HepG2 (cell line): ENCODE results near the gene PROC. TPM values are rescaled to one million over a fixed set of nuclear protein-coding genes. Genes with fewer than 3 reads are reported as not detected.

Source experiments
- HDAC1 ChIP-seq: sonication (generic); formaldehyde crosslinking; IDR thresholded peaks from 2 replicates; pipeline ENCODE4 v1.5.1; 2020; ENCODE audit warnings: mild to moderate bottlenecking, missing genetic modification reagents
- KAT8 ChIP-seq: IDR thresholded peaks from 2 replicates; pipeline ENCODE4 v1.6.1; 2016; ENCODE audit warnings: missing genetic modification reagents, missing compliant biosample characterization
- MTA1 ChIP-seq: sonication (generic); formaldehyde crosslinking; IDR thresholded peaks from 2 replicates; pipeline ENCODE4 v1.4.0; 2020; ENCODE audit warnings: missing genetic modification reagents, mild to moderate bottlenecking, borderline replicate concordance
- NR2C2 ChIP-seq: sonication (generic); formaldehyde crosslinking; IDR thresholded peaks from 2 replicates; pipeline ENCODE4 v1.4.0; 2020; ENCODE audit warnings: missing genetic modification reagents, mild to moderate bottlenecking, moderate library complexity, borderline replicate concordance
- RBM39 ChIP-seq: fragments of 200-400 bp; formaldehyde crosslinking; IDR thresholded peaks from one replicate; pipeline ENCODE4 v1.6.1; 2018; ENCODE audit warnings: antibody characterized with exemption, mild to moderate bottlenecking, low read depth, low read length; ENCODE audit not compliant: poor library complexity, severe bottlenecking
- RORA ChIP-seq: sonication (generic); formaldehyde crosslinking; IDR thresholded peaks from 2 replicates; pipeline ENCODE4 v1.5.0; 2020; ENCODE audit warnings: mild to moderate bottlenecking, missing genetic modification reagents, moderate library complexity
- SNAI1 ChIP-seq: sonication (generic); formaldehyde crosslinking; IDR thresholded peaks from 2 replicates; pipeline ENCODE4 v1.5.0; 2020; ENCODE audit warnings: mild to moderate bottlenecking, missing genetic modification reagents, borderline replicate concordance
- YY1 ChIP-seq: IDR thresholded peaks from 2 replicates; pipeline ENCODE4 v1.6.1; 2011; ENCODE audit warnings: low read length, low read depth, moderate library complexity, mild to moderate bottlenecking; ENCODE audit not compliant: insufficient read depth, insufficient replicate concordance
- ZBTB1 ChIP-seq: sonication (generic); formaldehyde crosslinking; IDR thresholded peaks from 2 replicates; pipeline ENCODE4 v1.4.0; 2020; ENCODE audit warnings: missing genetic modification reagents, borderline replicate concordance
- ZFP1 ChIP-seq: IDR thresholded peaks from 2 replicates; pipeline ENCODE4 v1.6.1; 2016
- ZMYM3 ChIP-seq: sonication (generic); formaldehyde crosslinking; IDR thresholded peaks from 2 replicates; pipeline ENCODE4 v1.5.1; 2020; ENCODE audit warnings: mild to moderate bottlenecking, missing genetic modification reagents
- ZNF232 ChIP-seq: sonication (generic); formaldehyde crosslinking; IDR thresholded peaks from 2 replicates; pipeline ENCODE4 v1.4.0; 2020; ENCODE audit warnings: missing genetic modification reagents, borderline replicate concordance
- ZNF24 ChIP-seq: fragments of 450-650 bp; IDR thresholded peaks from 2 replicates; pipeline ENCODE4 v1.6.1; 2017; ENCODE audit warnings: antibody characterized with exemption, mild to moderate bottlenecking
- ZNF432 ChIP-seq: sonication (generic); formaldehyde crosslinking; IDR thresholded peaks from 2 replicates; pipeline ENCODE4 v1.5.0; 2020; ENCODE audit warnings: missing genetic modification reagents, mild to moderate bottlenecking, borderline replicate concordance
- ZNF451 ChIP-seq: sonication (generic); formaldehyde crosslinking; IDR thresholded peaks from 2 replicates; pipeline ENCODE4 v1.5.0; 2020; ENCODE audit warnings: mild to moderate bottlenecking, missing genetic modification reagents
- ZNF788 ChIP-seq: sonication (generic); formaldehyde crosslinking; IDR thresholded peaks from 2 replicates; pipeline ENCODE4 v1.5.0; 2020; ENCODE audit warnings: mild to moderate bottlenecking, missing genetic modification reagents, borderline replicate concordance
- ZNF841 ChIP-seq: sonication (generic); formaldehyde crosslinking; IDR thresholded peaks from 2 replicates; pipeline ENCODE4 v1.8.1; 2023; ENCODE audit warnings: missing genetic modification reagents, borderline replicate concordance
- polyA plus RNA-seq, 8 experiments: library from polyadenylated mRNA; depleted of rRNA in 3 of 8; stranded (reverse) in 7 of 8; unstranded in 1 of 8; fragments of >200 nt; fragmentation: Illumina TruSeq in 4 of 8; extraction: Trizol in 4 of 8; gene quantifications; 2 replicates each; pipeline versions ENCODE4 v1.2.1 to v1.2.3, GENCODE V29; 2011 to 2016; ENCODE audit warnings: low read depth in 4 of 8, missing spikeins in 1 of 8, mixed read lengths in 1 of 8; ENCODE audit not compliant: insufficient read depth in 1 of 8
- total RNA-seq, 5 experiments: library from RNA; depleted of rRNA; stranded (reverse); fragments of >200 nt; fragmentation: Illumina TruSeq; extraction: Trizol; gene quantifications; 2 replicates each; pipeline ENCODE4 v1.2.3, GENCODE V29; 2016; ENCODE audit warnings: low read depth in 1 of 5
- TF ChIP-seq, protein P1 (sequence below), 2 experiments: fragments of 450-650 bp in 1 of 2; sonication (generic) in 1 of 2; formaldehyde crosslinking in 1 of 2; IDR thresholded peaks; 2 replicates each; pipeline versions ENCODE4 v1.6.1 to v1.8.0; 2016 to 2022; ENCODE audit warnings: antibody characterized with exemption in 1 of 2, mild to moderate bottlenecking in 1 of 2, missing genetic modification reagents in 1 of 2
- TF ChIP-seq, protein P2 (sequence below): IDR thresholded peaks from 2 replicates; pipeline ENCODE4 v1.6.1; 2012; ENCODE audit warnings: inconsistent platforms

The PROC gene
- total and polyA plus RNA-seq, 2 of the 13 experiments (the other 11 are each of a cell fraction or from before 2014, with no cell fraction given) = 134 to 185 TPM

DNA sequence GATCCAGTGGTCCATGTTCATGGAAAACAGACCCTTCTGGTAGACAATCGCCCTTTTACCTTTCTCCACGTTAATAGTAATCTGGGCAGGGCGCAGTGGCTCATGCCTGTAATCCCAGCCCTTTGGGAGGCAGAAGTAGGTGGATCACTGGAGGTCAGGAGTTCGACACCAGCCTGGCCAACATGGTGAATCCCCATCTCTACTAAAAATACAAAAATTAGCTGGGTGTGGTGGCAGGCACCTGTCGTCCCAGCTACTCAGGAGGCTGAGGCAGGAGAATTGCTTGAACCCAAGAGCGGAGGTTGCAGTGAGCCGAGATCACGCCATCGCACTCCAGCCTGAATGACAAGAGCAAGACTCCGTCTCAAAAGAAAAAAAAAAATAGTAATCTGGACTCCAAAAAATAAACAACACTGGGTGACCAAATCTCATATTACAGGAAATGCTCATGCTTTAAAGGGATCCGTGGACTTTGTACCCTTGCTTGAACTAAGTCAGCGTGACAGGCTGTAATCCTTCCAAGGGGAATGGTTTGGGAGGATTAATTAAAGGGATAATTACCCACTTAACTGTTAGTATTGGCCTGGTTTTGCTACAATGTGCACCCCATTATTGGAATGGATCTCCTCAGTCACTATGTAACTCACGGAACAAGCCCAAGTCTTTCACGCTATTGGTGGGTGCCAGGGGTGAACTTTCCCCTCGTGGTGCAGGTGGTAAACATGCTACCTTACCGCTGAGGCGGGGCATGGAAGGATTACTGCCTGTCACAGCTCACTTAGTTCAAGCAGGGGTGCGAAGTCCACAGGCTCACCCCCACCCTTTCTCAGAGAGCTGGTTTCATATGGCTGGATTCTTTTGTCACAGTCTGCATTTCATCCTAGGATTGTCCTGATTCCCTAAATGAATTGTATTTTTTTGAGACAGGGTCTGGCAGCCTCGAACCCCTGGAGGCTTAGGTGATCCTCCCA lies 36.7 kb downstream of the PROC start (continued):
- TF ChIP-seq, protein P1, sequence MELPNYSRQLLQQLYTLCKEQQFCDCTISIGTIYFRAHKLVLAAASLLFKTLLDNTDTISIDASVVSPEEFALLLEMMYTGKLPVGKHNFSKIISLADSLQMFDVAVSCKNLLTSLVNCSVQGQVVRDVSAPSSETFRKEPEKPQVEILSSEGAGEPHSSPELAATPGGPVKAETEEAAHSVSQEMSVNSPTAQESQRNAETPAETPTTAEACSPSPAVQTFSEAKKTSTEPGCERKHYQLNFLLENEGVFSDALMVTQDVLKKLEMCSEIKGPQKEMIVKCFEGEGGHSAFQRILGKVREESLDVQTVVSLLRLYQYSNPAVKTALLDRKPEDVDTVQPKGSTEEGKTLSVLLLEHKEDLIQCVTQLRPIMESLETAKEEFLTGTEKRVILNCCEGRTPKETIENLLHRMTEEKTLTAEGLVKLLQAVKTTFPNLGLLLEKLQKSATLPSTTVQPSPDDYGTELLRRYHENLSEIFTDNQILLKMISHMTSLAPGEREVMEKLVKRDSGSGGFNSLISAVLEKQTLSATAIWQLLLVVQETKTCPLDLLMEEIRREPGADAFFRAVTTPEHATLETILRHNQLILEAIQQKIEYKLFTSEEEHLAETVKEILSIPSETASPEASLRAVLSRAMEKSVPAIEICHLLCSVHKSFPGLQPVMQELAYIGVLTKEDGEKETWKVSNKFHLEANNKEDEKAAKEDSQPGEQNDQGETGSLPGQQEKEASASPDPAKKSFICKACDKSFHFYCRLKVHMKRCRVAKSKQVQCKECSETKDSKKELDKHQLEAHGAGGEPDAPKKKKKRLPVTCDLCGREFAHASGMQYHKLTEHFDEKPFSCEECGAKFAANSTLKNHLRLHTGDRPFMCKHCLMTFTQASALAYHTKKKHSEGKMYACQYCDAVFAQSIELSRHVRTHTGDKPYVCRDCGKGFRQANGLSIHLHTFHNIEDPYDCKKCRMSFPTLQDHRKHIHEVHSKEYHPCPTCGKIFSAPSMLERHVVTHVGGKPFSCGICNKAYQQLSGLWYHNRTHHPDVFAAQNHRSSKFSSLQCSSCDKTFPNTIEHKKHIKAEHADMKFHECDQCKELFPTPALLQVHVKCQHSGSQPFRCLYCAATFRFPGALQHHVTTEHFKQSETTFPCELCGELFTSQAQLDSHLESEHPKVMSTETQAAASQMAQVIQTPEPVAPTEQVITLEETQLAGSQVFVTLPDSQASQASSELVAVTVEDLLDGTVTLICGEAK (IDR thresholded peaks at IDR 0.05) = no peak
- TF ChIP-seq, protein P1 (CRISPR knock-in tag; IDR thresholded peaks at IDR 0.05) = peak; percentile 80; the same call in 1 of the 2 replicates
- TF ChIP-seq ZBTB1 (CRISPR knock-in tag) = no peak
- TF ChIP-seq MTA1 = peak; percentile 64; the same call in 1 of the 2 replicates
- TF ChIP-seq ZNF841 (CRISPR knock-in tag) = no peak
- TF ChIP-seq ZNF788 (CRISPR knock-in tag) = peak; percentile 92
- TF ChIP-seq, protein P2, sequence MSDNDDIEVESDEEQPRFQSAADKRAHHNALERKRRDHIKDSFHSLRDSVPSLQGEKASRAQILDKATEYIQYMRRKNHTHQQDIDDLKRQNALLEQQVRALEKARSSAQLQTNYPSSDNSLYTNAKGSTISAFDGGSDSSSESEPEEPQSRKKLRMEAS = peak; percentile 97
- peak; percentile 82; the same call in 1 of the 2 replicates for TF ChIP-seq ZNF451
- TF ChIP-seq ZMYM3 (CRISPR knock-in tag) = 0 out of 2 replicates have a peak, but pooled peaks have one; percentile 68
- no peak for TF ChIP-seq RORA (CRISPR knock-in tag)
- peak; percentile 62; the same call in 1 of the 2 replicates for TF ChIP-seq ZNF24
- peak; percentile 86 for TF ChIP-seq HDAC1 (CRISPR knock-in tag)
- TF ChIP-seq RBM39 = no peak
- TF ChIP-seq ZNF432 (CRISPR knock-in tag) = no peak
- TF ChIP-seq ZNF232 (CRISPR knock-in tag) = peak; percentile 91; the same call in 1 of the 2 replicates
- TF ChIP-seq KAT8 = peak; percentile 85
- peak; percentile 95 for TF ChIP-seq NR2C2 (CRISPR knock-in tag)
- TF ChIP-seq ZFP1 (CRISPR knock-in tag) = peak; percentile 92; the same call in 1 of the 2 replicates
- TF ChIP-seq YY1 = peak; percentile 7
- peak; percentile 58; the same call in 1 of the 2 replicates for TF ChIP-seq SNAI1 (CRISPR knock-in tag)
